NCI-H526 (cell line): ENCODE results near the gene NME8.
A peak's percentile ranks its signal among the peaks of the same experiment; 100 is the strongest.
"Not testable (repeated sequence)": the region's sequence is repeated elsewhere in the genome, so short reads cannot be mapped to it uniquely, and the experiment has no call there.

Source experiments
- DNase-seq, 2 experiments: peaks; one replicate each; lab custom pipeline; 2025; lab: John Stamatoyannopoulos, UW

The NME8 gene

GRCh38 chr7:37848297-37848696 lies at the start of gene NME8:
Gene NME8, plus strand, starts transcription at chr7:37848597. Its CDS starts 1,670 bp downstream, at chr7:37850267.
- DNase-seq, result no peak

DNA sequence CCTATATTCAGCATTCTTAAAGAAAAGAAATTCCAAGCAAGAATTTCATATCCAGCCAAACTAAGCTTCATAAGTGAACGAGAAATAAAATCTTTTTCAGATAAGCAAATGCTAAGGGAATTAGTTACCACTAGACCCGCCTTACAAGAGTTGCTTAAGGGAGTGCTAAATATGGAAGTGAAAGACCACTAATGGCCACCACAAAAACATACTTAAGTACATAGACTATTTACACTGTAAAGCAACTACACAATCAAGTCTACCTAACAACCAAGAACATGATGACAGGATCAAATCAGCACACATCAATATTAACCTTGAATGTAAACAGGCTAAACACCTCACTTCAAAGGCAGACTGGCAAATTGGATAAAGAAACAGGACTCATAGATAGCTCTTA lies 42.2 kb upstream of the NME8 start:
- no peak for DNase-seq

GRCh38 chr7:37812161-37812580 lies 36.2 kb upstream of the NME8 start:
- DNase-seq, result not testable (repeated sequence)

- DNase-seq, result no peak
Observed at GRCh38 chr7:37815671-37816371, 32.6 kb upstream of the NME8 start.

- DNase-seq, result no peak
Observed at GRCh38 chr7:37816922-37817590, 31.3 kb upstream of the NME8 start.

DNA sequence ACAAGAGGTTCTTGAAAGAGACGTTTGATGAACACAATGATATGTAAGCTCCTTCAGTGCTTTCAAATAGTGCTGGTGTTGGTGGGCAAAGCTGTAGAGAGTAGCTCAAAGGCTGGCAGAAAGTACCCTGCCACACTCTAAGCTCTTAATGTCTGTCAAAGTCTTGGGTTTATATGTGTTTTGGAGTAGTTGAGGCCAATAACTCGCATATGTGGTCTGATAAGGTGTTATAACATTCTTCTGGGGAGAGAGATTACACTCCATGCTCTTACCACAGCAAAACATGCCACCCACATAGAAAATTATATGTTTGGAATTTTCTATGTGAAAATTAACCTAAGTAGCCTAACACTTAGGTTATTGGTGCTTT lies 30.8 kb upstream of the NME8 start:
- DNase-seq, result no peak

DNA sequence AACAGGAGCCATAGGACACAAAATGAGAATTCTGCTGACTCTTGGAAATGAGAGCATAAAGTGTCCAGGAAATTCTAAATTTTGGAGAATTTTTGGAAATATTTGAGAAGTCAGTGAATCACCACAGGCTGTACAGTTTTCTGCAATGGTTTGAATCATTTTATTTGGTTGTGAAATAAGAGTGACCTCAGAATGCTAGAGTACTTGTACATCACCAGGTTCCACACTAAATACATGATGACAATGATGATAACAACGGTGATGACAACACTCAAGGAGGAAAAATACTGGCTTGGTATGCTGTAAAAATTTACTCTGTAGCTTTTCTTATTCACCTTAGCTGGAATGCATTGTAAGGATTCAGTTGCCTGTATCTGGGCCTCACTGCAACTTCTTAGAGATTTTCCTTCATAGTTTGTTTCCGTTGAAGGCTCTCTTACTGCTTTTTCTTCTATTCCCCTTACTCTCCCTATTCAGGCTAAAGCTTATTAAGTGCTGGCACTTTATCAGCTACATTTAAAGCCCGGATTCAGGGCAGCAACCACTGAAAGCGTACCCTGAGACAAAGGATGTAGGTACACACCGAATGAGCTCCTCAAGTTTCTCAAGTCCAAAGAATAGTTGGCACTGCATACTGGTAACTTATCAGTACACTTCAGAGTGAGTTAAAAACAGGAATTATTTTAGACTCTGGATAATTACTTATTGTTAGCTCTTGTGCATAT lies 30.2 kb upstream of the NME8 start:
- no peak for DNase-seq

DNA sequence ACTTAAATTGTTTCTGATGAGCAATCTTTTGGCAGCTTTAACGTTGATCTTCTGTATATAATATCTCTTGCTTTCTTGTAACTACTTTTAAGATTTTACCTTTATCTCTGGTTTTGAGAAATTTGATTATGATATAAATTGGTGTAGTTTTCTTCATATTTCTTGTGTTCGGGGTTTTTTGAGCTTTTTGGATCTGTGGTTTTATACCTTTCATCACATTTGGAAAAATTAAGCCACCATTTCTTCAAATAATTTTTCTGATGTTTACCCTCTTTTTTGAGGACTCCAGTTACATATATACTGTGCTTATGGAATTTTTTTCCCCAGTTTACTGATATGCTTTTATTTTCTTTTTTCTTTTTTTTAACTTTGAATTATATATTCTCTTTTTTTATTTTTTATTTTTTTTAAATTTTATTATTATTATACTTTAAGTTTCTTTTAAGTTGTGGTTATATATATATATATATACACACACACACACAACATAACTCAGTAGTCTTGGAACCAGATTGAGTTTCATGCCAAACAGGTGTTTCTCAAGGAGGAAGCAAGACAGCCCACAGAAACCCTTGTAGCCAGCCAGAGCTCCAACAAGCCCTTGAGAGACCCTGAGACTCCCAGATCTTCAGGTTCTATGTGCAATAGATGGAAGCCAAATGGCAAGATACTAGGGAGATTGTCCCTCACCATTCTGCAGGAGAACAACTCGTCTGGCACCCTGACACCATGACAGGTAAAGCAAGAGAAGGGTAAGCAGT lies 27.5 kb upstream of the NME8 start:
- no peak for DNase-seq

DNA sequence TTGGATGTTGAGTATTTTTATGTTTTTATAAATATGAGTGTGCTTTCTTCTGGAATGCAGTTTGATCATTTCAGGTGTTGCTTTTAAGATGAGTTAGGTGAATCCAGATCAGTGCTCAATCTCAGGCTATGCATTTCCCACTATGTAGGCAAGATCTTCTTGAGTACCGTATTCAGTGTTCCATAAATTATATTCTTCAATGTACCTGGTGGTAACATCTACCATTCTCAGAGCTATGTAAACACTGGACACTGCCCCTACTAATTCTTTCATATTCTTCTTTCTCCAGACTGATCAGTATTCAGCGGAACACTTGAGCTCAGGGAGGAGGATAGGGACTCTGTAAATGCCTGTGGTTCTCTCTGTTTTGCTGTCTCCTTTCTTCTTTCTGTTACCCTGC lies 25.5 kb upstream of the NME8 start:
- DNase-seq, result no peak

GRCh38 chr7:37823557-37823956 lies 24.8 kb upstream of the NME8 start:
- DNase-seq, result no peak

DNA sequence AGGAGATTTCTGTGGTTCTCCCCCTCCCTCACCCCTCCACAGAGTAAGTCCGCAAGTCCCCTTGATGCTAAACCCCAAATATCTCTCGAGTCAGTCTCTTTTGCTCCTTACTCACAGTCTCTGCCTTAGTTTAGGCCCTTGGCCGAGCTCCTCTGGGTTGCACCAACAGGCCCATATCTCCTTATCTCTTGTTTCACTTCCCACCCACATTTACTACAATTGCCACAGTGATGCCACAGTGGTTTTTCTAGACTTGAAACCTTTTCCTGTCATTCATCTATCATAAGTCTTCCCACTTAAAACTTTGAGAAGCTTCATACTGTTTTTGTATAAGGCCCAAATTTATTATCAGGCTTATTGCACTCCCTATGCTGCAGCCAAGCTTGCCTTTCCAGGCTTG lies 23.4 kb upstream of the NME8 start:
- DNase-seq, result no peak

- DNase-seq, result no peak
Observed at GRCh38 chr7:37826825-37827224, 21.6 kb upstream of the NME8 start.

GRCh38 chr7:37831244-37831643 lies 17.2 kb upstream of the NME8 start:
- no peak for DNase-seq

- peak in 1 of 2 experiments; percentile 6 for DNase-seq
Observed at GRCh38 chr7:37832194-37832593, 16.2 kb upstream of the NME8 start.

DNA sequence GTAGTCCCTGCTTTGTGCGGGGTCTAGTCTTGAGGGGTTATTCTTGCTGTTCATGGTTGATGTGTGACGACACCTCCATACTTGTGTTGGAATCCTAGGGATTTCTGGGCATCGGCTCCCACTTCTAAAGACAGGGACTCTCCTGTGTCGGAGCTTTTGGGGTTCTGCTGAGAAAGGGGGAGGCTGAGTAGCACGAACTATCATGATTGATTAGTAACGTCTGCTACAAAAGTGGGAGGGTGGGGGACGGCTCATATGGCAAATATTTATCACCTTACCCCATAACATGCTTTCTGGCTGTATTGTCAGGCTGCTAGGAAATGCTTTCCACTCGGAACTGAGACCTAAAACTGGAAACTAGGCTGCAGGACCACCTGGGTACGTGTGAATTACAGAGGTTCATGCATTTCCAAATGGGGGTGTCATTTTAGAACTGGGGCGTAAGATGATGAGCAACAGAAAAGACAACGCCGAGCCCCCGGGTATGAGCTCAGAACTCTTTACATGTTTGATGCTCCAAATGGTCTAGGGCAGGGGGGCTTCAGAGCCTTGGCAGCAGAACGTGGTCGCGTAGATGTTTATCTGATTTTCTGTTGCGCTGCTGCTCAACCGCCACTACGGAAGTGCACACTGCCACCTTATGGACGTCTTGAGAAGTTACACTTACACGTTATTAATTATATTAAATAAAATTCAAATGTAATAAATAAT lies 15.1 kb upstream of the NME8 start:
- peak; percentile 48 to 70 for DNase-seq

- DNase-seq, result no peak
Observed at GRCh38 chr7:37833818-37834146, 14.6 kb upstream of the NME8 start.

GRCh38 chr7:37853468-37853867 lies 5.1 kb downstream of the NME8 start:
- peak; percentile 14 to 31 for DNase-seq

GRCh38 chr7:37882086-37882485 lies 33.7 kb downstream of the NME8 start:
- DNase-seq, result no peak

- DNase-seq, result no peak
Observed at GRCh38 chr7:37893359-37893758, 45.0 kb downstream of the NME8 start.

- DNase-seq, result no peak
Observed at GRCh38 chr7:37894671-37895070, 46.3 kb downstream of the NME8 start.

- DNase-seq, result no peak
Observed at GRCh38 chr7:37899712-37900247, 51.4 kb downstream of the NME8 start.
